EH (cell line): ENCODE measurements around the gene GAL.

Source experiments
- DNase-seq: peaks from one replicate; pipeline ENCODE4 v3.0.0-alpha.2; 2015; ENCODE audit warnings: low read depth

GAL gene

DNA sequence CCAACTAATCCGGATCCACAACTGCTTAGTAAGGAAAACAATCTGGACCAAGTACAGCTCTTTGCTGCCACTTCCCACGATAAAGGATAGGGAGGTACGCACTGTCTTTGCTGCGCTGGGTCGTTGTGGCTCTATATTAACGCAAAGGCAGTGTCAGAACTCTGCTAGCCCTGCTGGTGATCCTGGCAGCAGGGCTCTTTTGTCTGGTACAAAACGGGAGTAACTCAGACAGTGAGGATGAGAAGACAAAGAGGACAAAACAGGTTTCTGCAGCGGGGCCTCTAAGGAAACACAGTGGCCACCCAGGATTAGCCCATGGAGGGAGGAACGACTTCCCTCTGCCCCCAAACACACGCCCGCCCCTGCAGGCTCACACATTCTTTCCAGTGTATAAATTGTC lies 26.1 kb downstream of the GAL start:
- no peak for DNase-seq

DNA sequence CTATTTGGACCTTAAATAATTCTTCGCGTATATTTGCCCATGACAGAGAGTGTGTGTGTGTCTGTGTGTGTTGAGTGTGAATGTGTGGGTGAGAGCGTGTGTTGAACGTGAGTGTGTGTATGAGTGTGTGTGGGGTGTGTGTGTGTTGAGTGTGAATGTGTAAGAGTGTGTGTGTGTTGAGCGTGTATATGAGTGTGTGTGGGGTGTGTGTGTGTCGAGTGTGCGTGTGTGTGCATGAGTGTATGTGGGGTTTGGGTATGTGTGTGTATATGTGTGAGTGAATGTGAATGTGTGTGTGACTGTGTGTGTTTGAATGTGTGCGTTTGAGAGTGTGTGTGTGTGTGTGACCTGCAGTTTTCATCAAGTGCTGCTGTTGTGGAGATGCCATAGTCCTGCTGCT lies 26.8 kb downstream of the GAL start:
- DNase-seq, result no peak

DNA sequence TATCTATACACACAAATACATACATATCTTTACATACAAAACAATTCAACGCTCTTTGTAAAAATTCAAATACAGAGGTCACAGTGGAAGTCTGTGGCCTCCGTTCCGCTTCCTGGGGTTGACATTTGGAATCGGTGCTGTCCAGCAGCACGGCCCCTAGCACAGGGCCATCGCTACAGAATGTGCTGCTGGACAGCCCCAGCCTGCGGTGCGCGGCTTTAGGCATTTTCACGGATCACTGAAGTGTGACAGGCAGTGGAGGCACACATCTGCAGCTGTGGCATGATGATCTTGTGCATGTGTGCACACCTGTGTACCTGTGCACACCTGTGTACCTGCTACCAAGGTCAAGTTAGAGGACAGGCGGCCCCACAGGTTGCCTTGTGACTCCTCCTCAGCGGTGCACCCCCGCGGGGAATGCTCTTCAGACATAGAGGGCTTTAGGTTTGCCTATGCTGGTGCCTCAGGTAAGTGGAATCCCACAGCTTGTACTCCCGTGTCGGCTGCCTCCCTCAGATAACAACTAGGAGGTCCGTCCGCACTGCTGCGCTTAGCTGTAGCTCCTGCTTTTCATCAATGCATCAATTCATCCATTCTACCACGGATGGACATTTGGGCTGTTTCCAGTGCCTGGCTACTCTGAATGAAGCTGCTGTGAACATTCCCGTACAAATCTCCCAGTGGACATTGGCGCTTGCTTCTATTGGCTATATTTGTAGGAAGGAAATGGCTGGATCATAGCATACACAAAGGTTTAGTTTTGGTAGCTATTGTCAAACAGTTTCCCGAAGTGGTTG lies 29.9 kb downstream of the GAL start:
- no peak for DNase-seq

DNA sequence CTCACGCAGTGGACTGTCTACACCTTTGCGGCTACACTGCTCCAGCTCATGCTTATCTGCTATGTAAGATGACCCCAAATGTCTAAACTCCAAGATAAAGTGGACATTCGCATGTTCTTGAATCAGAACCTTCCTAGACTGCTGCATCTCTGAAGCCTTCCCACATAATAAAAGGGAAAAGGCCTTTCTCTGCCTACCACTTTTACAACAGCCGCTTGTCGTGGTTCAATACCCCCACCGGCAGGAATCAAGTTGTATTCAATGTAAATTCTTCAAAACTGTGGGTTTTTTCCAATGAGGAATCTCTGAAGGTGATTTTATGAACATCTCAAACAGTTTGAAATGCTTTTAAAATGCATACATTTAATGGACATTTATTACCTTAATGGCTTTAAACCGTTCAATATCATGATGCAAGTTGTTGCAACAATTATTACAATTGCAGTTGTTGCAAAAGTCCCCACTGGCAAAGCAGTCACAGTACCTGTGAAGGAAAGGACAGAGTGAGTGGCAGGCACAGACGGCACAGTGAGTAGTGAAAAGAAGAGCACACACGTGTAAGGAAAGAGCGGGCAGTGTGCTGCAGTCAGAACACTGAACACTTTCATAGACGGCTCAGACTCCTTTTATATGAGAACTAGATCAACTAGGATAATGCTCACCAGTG lies 31.2 kb downstream of the GAL start:
- DNase-seq, result no peak

DNA sequence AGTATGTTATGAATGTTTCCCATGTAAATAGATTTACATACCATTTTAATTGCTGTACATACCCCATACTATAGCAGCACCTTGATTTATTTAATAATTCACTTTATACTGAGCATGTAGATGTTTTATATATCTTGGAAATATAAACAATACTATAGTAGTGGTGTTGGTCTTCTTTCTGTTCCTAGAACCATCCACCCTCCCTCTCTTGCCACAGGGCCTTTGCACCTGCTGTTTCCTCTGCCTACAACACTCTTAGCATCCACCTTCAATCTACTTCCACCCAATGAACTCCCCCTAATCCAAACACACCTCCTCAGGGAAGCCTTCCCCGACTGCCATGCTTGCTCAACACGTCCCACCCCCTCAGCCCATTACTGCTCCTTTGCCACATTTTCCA lies 36.7 kb downstream of the GAL start:
- DNase-seq, result no peak

DNA sequence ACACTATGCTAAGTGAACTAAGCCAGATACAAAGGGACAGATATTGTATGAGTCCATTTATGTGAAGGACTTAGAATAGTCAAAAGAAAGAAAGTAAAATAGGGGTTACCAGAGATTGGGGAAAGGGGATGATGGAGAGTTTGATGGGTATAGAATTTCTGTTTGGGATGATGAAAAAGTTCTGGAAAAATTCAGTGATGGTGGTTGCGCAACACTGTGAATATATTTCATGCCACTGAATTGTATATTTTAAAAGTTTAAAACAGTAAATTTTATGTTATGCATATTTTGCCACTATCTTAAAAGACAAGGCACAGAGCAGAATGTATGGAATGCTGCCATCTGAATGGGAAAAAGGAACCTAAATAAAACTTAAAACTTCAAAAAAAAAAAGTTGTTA lies 37.8 kb downstream of the GAL start:
- no peak for DNase-seq

DNA sequence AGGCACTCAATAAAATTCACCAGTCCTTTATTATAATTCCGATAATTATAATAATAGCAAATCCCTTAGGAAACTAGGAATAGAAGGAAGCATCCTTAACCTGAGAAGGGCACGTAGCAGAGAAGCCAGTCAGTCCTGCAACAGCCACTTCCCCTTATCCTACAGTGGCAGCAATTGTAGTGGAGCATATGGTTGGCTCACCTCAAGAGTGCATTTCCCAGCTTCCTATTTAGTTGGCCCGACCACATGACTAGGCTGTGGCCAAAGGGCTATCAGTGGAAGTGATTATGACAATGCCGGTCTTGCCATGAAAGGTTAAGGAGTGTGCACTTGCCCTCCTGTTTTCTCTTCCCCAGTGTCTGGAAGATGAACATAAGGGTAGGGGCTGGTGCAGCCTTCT lies 39.9 kb downstream of the GAL start:
- DNase-seq, result no peak

DNA sequence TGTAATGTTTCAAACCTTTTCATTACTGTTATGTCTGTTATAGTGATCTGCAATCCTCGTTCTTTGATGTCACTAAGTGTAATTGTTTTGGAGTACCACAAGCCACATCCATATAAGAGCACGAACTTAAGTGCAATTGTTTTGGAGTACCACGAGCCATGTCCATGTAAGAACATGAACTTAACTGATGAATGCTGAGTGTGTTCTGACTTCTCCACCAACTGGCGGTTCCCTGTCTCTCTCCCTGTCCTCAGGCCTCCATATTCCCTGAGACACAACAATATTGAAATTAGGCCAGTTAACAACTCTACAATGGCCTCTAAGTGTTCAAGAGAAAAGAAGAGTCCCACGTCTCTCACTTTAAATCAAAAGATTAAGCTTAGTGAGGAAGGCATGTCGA lies 43.4 kb downstream of the GAL start:
- DNase-seq, result peak; percentile 19

DNA sequence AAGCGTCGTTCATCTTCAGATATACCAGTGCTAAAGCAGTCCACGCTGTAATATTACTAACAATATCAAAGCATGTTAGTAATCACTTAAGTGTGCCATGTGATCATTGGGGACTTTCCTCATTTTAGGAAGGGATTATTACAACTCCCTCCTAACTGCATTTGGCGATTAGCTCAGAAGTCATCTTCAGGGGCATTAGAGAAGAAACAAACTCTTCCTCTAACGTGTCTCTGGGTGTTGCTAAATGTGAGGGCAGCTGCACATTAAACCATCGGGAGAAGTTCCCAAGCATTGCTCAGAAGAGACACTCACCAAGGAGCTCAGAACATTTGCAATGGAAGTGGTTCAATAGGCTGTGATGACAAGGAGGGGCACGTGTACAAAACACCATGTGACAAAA lies 49.8 kb downstream of the GAL start:
- DNase-seq, result no peak

DNA sequence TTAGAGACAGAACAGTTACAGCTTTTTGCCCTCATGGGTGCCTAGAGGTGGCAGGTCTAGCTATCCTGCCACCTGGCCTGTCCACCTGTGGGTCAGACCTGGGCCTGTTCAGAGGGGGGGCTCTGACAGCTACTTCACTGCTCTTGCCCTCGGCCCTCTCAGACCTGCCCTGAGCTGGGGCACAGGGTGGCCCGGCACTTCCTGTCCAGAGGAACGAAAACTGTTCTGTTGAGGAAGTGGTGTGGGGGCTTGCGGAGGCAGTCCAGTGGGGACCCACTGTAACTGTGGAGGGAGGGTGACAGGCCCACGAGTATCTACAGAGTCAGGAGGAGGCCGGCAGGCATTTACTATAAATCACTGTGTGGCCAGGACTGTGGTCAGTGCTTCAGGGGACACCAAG lies 50.8 kb downstream of the GAL start:
- DNase-seq, result no peak

DNA sequence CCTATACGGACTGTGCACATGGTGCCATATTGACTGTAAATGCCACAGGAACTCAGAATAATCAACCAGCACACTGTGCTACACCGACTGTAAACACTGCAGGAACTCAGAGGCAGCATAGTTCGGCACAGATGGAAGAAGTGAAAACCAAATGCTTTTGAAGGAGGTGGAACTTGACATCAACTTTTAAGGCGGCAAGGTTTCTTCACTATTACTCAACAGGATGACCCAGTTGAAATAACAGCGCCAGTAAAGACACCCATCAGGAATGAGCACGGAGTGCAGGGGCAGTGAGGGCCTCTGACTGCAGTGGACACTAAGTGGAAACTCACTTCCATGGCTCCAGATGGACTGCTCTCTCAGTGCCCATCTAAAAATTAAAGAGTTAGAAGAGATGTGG lies 51.3 kb downstream of the GAL start:
- DNase-seq, result peak; percentile 5
